K562 (cell line): ENCODE measurements around the gene ZNF438. TPM values are rescaled to one million over a fixed set of nuclear protein-coding genes. Genes with fewer than 3 reads are reported as not detected.

ENCODE experiments used
- ATAC-seq: fragments of 200-7000 bp; cut with Tn5 transposase; 3 replicates; pipeline ENCODE4 v1.9.1; 2020; ENCODE audit warnings: moderate library complexity
- BruUV-seq: library from RNA; stranded (reverse); fragments of 400-500 nt; replicated peaks from 2 replicates; lab custom pipeline; 2021; lab: Mats Ljungman, UMichigan
- CTCF ChIA-PET: fragments of 300-600 bp; formaldehyde crosslinking; extraction: SDS; loops from one replicate; lab custom pipeline; 2021; ENCODE audit warnings: low intra/inter-chr PET ratio; lab: Yijun Ruan, JAX
- POLR2A ChIA-PET: fragments of 300-600, 350-650 bp; sonication (Branson Sonifier 250); formaldehyde crosslinking; extraction: SDS; loops from one replicate; lab custom pipeline; 2021; ENCODE audit warnings: antibody characterized with exemption, inconsistent platforms; lab: Yijun Ruan, JAX
- DNase-seq, 4 experiments: peaks; one replicate each; pipeline versions ENCODE4 v3.0.0 to v3.0.0-alpha.2; 2011 to 2018; ENCODE audit warnings: low spot score in 3 of 4, mixed read lengths in 3 of 4; ENCODE audit errors: extremely low read depth in 1 of 4
- FAIRE-seq: peaks from 2 replicates; lab custom pipeline; 2011; peaks lifted over from hg19 to GRCh38; lab: Jason Lieb, UNC
- H2AFZ ChIP-seq: 2 replicates; pipeline ENCODE4 v1.6.0; 2011; ENCODE audit warnings: low read depth, low read length, control low read depth, inconsistent platforms
- H3K27ac ChIP-seq: fragments of 200-600 bp; 3 replicates; pipeline ENCODE4 v1.8.0; 2011; ENCODE audit warnings: low read depth, mild to moderate bottlenecking, control low read depth, inconsistent platforms, low read length, moderate library complexity, mixed read lengths; ENCODE audit errors: extremely low read depth
- H3K27me3 ChIP-seq, 2 experiments: fragments of 300-600 bp in 1 of 2; 2 replicates in 1 of 2; 3 replicates in 1 of 2; pipeline versions ENCODE4 v1.6.0 to v1.8.0; 2011; ENCODE audit warnings: inconsistent platforms in 2 of 2, low read length in 2 of 2, mild to moderate bottlenecking in 1 of 2, mixed read lengths in 1 of 2, moderate library complexity in 1 of 2; ENCODE audit not compliant: control insufficient read depth in 2 of 2, insufficient read depth in 2 of 2
- H3K36me3 ChIP-seq: fragments of 300-600 bp; 3 replicates; pipeline ENCODE4 v1.8.0; 2011; ENCODE audit warnings: mild to moderate bottlenecking, low read length, inconsistent platforms; ENCODE audit not compliant: control insufficient read depth, insufficient read depth
- H3K4me1 ChIP-seq, 2 experiments: fragments of 200-600 bp in 1 of 2; replicated peaks in 1 of 2; 2 replicates in 1 of 2; 3 replicates in 1 of 2; pipeline versions ENCODE4 v1.5.1 to v1.8.0; 2011; ENCODE audit warnings: inconsistent platforms in 2 of 2, low read length in 2 of 2, mild to moderate bottlenecking in 1 of 2, mixed read lengths in 1 of 2, moderate library complexity in 1 of 2; ENCODE audit not compliant: control insufficient read depth in 2 of 2, insufficient read depth in 2 of 2
- H3K4me2 ChIP-seq: 2 replicates; pipeline ENCODE4 v1.6.1; 2011; ENCODE audit warnings: low read length, control low read depth, inconsistent platforms, mixed read lengths; ENCODE audit not compliant: insufficient read depth
- H3K4me3 ChIP-seq: fragments of 200-600 bp; sonication (generic), shearing (Covaris generic); 2 replicates; pipeline ENCODE4 v1.5.1; 2016; ENCODE audit warnings: control low read depth, inconsistent platforms
- H3K79me2 ChIP-seq: fragments of 200-600 bp; 3 replicates; pipeline ENCODE4 v1.8.0; 2011; ENCODE audit warnings: low read length, inconsistent platforms; ENCODE audit not compliant: control insufficient read depth, insufficient read depth
- H3K9ac ChIP-seq, 2 experiments: 2 replicates each; pipeline versions ENCODE4 v1.6.0 to v1.6.1; 2011; ENCODE audit warnings: low read depth in 2 of 2, low read length in 2 of 2, control low read depth in 1 of 2, inconsistent platforms in 1 of 2, mild to moderate bottlenecking in 1 of 2, mixed read lengths in 1 of 2; ENCODE audit not compliant: insufficient read depth in 1 of 2
- H3K9me1 ChIP-seq: one replicate; pipeline ENCODE4 v1.6.0; 2011; ENCODE audit warnings: inconsistent platforms, mild to moderate bottlenecking, low read length, moderate library complexity; ENCODE audit not compliant: control insufficient read depth, insufficient read depth
- H3K9me3 ChIP-seq: replicated peaks from 2 replicates; pipeline ENCODE4 v1.5.1; 2011; ENCODE audit warnings: low read depth, low read length, inconsistent platforms; ENCODE audit not compliant: control insufficient read depth, insufficient read depth
- H4K20me1 ChIP-seq: replicated peaks from 2 replicates; pipeline ENCODE4 v1.6.1; 2011; ENCODE audit warnings: low read length, inconsistent platforms, mixed read lengths; ENCODE audit not compliant: control insufficient read depth, insufficient read depth
- CHCHD3 ChIP-seq: fragments of 250-450 bp; sonication (Bioruptor Pico); IDR thresholded peaks from 2 replicates; pipeline ENCODE4 v2.1.2; 2022; ENCODE audit warnings: mild to moderate bottlenecking
- EHMT2 ChIP-seq: fragments of 450-650 bp; IDR thresholded peaks from 2 replicates; pipeline ENCODE4 v1.6.1; 2018; ENCODE audit warnings: antibody characterized with exemption
- FOXJ3 ChIP-seq: sonication (generic); formaldehyde crosslinking; IDR thresholded peaks from 2 replicates; pipeline ENCODE4 v1.4.0; 2020; ENCODE audit warnings: mild to moderate bottlenecking, missing genetic modification reagents
- KAT8 ChIP-seq: fragments of 450-650 bp; IDR thresholded peaks from 2 replicates; pipeline ENCODE4 v1.6.1; 2016; ENCODE audit warnings: low read depth, mild to moderate bottlenecking
- POLR2G ChIP-seq: fragments of 200-400 bp; formaldehyde crosslinking; IDR thresholded peaks from 2 replicates; pipeline ENCODE4 v1.6.1; 2017; ENCODE audit warnings: low read depth, mild to moderate bottlenecking, antibody characterized with exemption, low read length, moderate library complexity
- SMC3 ChIP-seq: conservative IDR thresholded peaks from 2 replicates; pipeline ENCODE4 v1.6.1; 2011; ENCODE audit warnings: low read depth, low read length, improper control_type of control experiment; ENCODE audit not compliant: insufficient read depth
- TAL1 ChIP-seq: fragments of 450-650 bp; IDR thresholded peaks from 2 replicates; pipeline ENCODE4 v1.6.1; 2016; ENCODE audit warnings: mild to moderate bottlenecking
- TEAD4 ChIP-seq, 2 experiments: sonication (generic) in 1 of 2; formaldehyde crosslinking in 1 of 2; IDR thresholded peaks; 2 replicates each; pipeline versions ENCODE4 v1.6.1 to v1.8.0; 2012 to 2022; ENCODE audit warnings: borderline replicate concordance in 1 of 2, inconsistent platforms in 1 of 2, low read length in 1 of 2, mild to moderate bottlenecking in 1 of 2, missing genetic modification reagents in 1 of 2
- WGBS: fragments of 100-300 bp; shearing (Covaris generic); methylation state at CpG from one replicate; pipeline ENCODE4 v1.1.6; 2016; ENCODE audit warnings: low coverage, mixed read lengths; ENCODE audit not compliant: insufficient coverage; ENCODE audit errors: missing lambda C conversion rate; 5-methylcytosine and 5-hydroxymethylcytosine counted together
- in situ Hi-C: fragments of 300-500 bp; cut with MboI; formaldehyde crosslinking; loops from 4 replicates; pipeline ENCODE4 v1.15.0; 2018; ENCODE audit warnings: inconsistent platforms, mixed read lengths
- intact Hi-C: fragments of 100-400 bp; cut with micrococcal nuclease; formaldehyde crosslinking; loops from 2 replicates; pipeline ENCODE4 v1.14.2; 2022
- polyA plus RNA-seq, 8 experiments: library from polyadenylated mRNA; depleted of rRNA in 4 of 8; stranded (reverse) in 5 of 8; unstranded in 3 of 8; fragments of >200 nt; fragmentation: Nextera tagmentation in 2 of 8; fragmentation: Illumina TruSeq in 1 of 8; extraction: Ambion mirVana in 2 of 8; extraction: Trizol in 1 of 8; gene quantifications; 2 replicates each; pipeline versions ENCODE4 v1.2.1 to v1.2.3, GENCODE V29; 2011 to 2014; ENCODE audit warnings: inconsistent platforms in 1 of 8, missing spikeins in 1 of 8
- total RNA-seq, 7 experiments: library from RNA; depleted of rRNA in 6 of 7; stranded (reverse); fragments of >200 nt in 6 of 7; fragmentation: Illumina TruSeq in 2 of 7; extraction: Trizol in 2 of 7; gene quantifications; 2 replicates each; pipeline versions ENCODE4 v1.2.1 to v1.2.3, GENCODE V29; 2011 to 2021; ENCODE audit warnings: low replicate concordance in 1 of 7
- TF ChIP-seq, protein P1 (sequence below): fragments of 250-450 bp; sonication (Bioruptor Pico); IDR thresholded peaks from 2 replicates; pipeline ENCODE4 v1.8.0; 2021; ENCODE audit warnings: moderate library complexity, mild to moderate bottlenecking, inconsistent platforms

The ZNF438 gene
- total and polyA plus RNA-seq, 9 of the 15 experiments (the other 6 are each of a cell fraction or from before 2014, with no cell fraction given), result 0.45 to 1.5 (median 0.91) TPM

- WGBS, result 0% methylated on average over 6 of the region's 6 CpGs
Measured at GRCh38 chr10:31063841-31064240, 32.2 kb upstream of the ZNF438 start.

More at GRCh38 chr10:31063841-31064240, 32.2 kb upstream of the ZNF438 start:
- H3K9ac ChIP-seq, result no peak overlapping the region
- FAIRE-seq (no peak), ATAC-seq (no peak), DNase-seq (no peak)
- H3K27me3 ChIP-seq, result peaks cover 3 to 14% of the 10 kb centered on the region in 2 experiments; a peak in 4 of 5 replicates
- no peak overlapping the region for H3K4me3 ChIP-seq
- in situ Hi-C loops, result no loop called here
- H2AFZ ChIP-seq, result no peak overlapping the region
- H3K36me3 ChIP-seq, result no peaks in the 10 kb centered on the region
- no peak overlapping the region for H3K4me2 ChIP-seq
- ChIA-PET CTCF (no interaction called here), POLR2A (no interaction called here)
- H3K79me2 ChIP-seq, result no peaks in the 10 kb centered on the region
- H3K9me1 ChIP-seq, result no peaks in the 10 kb centered on the region
- BruUV-seq, result no TSS peak
- H3K27ac ChIP-seq, result no peak overlapping the region
- intact Hi-C loops, result no loop called here
- H4K20me1 ChIP-seq, result no peaks in the 10 kb centered on the region
- no peaks in the 10 kb centered on the region for H3K9me3 ChIP-seq
- TF ChIP-seq EHMT2 (no peak), POLR2G (no peak), CHCHD3 (CRISPR knock-in tag) (no peak), FOXJ3 (CRISPR knock-in tag) (no peak), KAT8 (no peak), SMC3 (no peak), TEAD4 (IDR thresholded peaks at IDR 0.05; ENCODE audit: low read length) (no peak), TEAD4 (CRISPR knock-in tag; IDR thresholded peaks at IDR 0.05; ENCODE audit: borderline replicate concordance) (no peak), TAL1 (no peak)
- TF ChIP-seq, protein P1, sequence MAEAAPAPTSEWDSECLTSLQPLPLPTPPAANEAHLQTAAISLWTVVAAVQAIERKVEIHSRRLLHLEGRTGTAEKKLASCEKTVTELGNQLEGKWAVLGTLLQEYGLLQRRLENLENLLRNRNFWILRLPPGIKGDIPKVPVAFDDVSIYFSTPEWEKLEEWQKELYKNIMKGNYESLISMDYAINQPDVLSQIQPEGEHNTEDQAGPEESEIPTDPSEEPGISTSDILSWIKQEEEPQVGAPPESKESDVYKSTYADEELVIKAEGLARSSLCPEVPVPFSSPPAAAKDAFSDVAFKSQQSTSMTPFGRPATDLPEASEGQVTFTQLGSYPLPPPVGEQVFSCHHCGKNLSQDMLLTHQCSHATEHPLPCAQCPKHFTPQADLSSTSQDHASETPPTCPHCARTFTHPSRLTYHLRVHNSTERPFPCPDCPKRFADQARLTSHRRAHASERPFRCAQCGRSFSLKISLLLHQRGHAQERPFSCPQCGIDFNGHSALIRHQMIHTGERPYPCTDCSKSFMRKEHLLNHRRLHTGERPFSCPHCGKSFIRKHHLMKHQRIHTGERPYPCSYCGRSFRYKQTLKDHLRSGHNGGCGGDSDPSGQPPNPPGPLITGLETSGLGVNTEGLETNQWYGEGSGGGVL (CRISPR knock-in tag), result no peak
- no peaks in the 10 kb centered on the region for H3K4me1 ChIP-seq
